Upper lobe of left lung (tissue), 4 donors: ENCODE results near the gene TRIM71.

Experiments used
- CTCF ChIP-seq, 6 experiments: fragments of 450-650 bp in 4 of 6; fragments of 200-600 bp in 2 of 6; sonication (generic) in 2 of 6; IDR thresholded peaks; one replicate each; pipeline ENCODE4 v1.5.1; 2016 to 2019; ENCODE audit warnings: antibody characterized with exemption in 6 of 6
- POLR2A ChIP-seq, 4 donors: fragments of 450-650 bp; IDR thresholded peaks; one replicate each; pipeline ENCODE4 v1.5.1; 2016 to 2017; ENCODE audit warnings: antibody characterized with exemption in 4 of 4, mild to moderate bottlenecking in 2 of 4
- POLR2AphosphoS5 ChIP-seq, 2 donors: sonication (generic); formaldehyde crosslinking; IDR thresholded peaks; one replicate each; pipeline ENCODE4 v1.5.1; 2017; ENCODE audit warnings: antibody characterized with exemption in 2 of 2

- TF ChIP-seq CTCF (IDR thresholded peaks at IDR 0.05) (no peak), POLR2A (IDR thresholded peaks at IDR 0.05) (no peak), POLR2AphosphoS5 (IDR thresholded peaks at IDR 0.05) (no peak)
These were observed 59.1 kb downstream of the TRIM71 start for GRCh38 chr3:32876920-32877319.
